Hematopoietic multipotent progenitor cell treated with erythropoietin and hydrocortisone succinate and interleukin-3 and kit ligand, for 8 days (in vitro differentiated cells): ENCODE measurements around the gene NKAIN2.
"Not testable (repeated sequence)": the region's sequence is repeated elsewhere in the genome, so short reads cannot be mapped to it uniquely, and the experiment has no call there.

Experiments
- DNase-seq: peaks from one replicate; pipeline ENCODE4 v3.0.0-alpha.2; 2015

The NKAIN2 gene

GRCh38 chr6:124723671-124724070 is 920.0 kb downstream of the NKAIN2 start:
- no peak for DNase-seq

DNA sequence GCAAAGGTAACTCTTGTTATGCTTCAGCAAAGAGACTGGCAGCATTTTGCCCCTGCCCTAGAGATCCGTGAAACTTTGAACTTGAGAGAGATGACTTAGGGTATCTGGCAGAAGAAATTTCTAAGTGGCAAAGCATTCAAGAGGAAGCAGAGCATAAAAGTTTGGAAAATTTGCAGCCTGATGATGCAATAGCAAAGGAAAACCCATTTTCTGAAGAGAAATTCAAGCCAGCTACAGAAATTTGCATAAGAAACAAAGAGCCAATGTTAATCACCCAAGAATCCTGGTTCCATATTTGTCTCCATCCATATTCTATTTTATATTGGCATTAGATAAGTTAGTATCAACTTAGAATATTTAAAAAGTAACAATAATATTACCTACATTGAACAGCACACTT is 934.1 kb downstream of the NKAIN2 start:
- DNase-seq, result not testable (repeated sequence)

DNA sequence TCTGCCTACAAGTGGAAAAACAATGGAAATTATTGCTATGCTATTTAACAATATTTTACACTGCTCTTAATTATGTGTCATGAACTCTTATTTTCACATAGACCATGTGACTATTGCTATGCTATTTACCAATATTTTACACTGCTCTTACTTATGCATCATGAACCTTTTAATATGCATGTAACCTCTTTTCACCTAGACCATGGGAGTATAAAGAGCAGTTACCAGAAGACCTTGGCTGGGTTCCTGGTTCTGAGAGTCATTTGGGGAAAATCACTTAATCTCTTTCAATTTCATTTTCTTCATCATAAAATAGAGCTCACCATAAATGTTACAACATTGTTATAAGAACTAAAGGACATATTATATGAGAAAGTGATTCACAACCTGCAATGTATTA is 934.8 kb downstream of the NKAIN2 start:
- DNase-seq, result no peak

GRCh38 chr6:124741341-124741740 is 937.7 kb downstream of the NKAIN2 start:
- no peak for DNase-seq

- DNase-seq, result no peak
Measured at GRCh38 chr6:124742971-124743370, 939.3 kb downstream of the NKAIN2 start.

DNA sequence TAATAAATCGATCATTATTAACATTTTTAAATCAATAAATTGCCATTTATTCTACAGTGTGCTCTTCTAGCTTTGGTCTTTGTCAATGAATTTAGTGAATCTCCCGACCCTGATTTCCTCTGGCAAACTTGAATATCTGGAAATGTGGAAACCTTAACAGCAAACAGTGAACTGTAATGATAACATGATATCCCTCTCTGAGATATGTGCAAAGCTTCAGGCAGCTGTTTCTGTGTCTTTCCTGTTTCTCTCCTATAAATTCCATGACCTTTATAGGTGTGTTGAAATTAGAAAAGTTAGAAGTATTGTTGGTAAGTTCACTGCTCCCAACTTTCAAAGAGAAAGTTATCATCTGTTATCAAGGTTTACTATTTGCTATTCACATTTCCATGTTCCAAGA is 939.8 kb downstream of the NKAIN2 start:
- no peak for DNase-seq

- no peak for DNase-seq
Measured at GRCh38 chr6:124747349-124747748, 943.7 kb downstream of the NKAIN2 start.

DNA sequence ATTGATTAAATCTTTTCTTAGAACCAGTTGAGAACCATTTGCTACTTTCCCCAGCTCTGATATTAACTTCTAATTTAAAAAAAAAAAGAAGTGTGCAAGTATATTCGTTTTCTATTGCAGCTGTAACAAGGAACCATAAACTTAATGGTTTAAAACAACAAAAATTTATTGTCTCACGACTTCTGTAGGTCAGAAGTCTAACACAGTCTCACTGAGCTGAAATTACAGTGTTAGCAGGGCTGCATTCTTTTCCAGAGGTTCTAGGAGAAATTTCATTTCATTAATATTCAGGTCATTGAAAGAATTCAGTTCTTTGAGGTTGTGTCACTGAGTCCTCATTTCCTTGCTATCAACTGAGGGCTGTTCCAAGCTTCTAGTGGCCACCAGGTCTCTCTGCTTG is 945.1 kb downstream of the NKAIN2 start:
- no peak for DNase-seq

DNA sequence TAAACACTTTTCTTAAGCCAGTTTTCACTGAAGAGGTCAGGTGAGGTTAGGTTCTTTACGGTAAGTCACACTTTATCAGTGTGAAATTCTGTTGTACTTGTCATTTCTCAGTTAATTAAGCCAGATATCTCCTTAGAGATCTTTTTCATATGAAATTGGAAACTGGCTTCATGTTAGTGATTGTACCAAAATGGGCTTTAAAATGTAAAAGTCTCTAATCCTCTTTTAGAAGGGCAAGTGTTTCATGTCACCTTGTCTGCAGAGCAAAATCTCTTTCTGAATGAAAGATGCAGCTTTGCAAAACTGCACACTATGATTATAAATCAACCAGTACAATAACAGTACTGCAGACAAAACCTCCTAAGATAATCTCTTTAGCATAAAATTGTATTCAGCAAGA is 949.3 kb downstream of the NKAIN2 start:
- DNase-seq, result no peak

- no peak for DNase-seq
Measured at GRCh38 chr6:124753562-124754105, 950.0 kb downstream of the NKAIN2 start.

DNA sequence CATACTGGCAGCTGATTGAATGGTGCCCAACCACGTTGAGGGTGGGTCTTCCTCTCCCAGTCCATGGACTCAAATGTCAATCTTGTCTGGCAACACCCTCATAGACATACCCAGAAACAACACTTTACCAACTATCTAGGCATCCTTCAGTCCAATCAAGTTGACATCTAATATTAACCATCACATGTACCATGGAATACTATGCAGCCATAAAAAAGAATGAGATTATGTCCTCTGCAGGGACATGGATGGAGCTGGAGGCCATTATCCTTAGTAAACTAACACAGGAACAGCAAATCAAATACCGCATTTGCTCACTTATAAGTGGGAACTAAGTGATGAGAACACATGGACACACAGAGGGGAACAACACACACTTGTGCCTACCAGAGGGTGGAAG is 951.7 kb downstream of the NKAIN2 start:
- no peak for DNase-seq

- DNase-seq, result no peak
Measured at GRCh38 chr6:124757560-124757959, 953.9 kb downstream of the NKAIN2 start.

GRCh38 chr6:124758663-124759062 is 955.0 kb downstream of the NKAIN2 start:
- DNase-seq, result no peak

GRCh38 chr6:124765280-124765679 is 961.6 kb downstream of the NKAIN2 start:
- peak; percentile 69 for DNase-seq

- DNase-seq, result no peak
Measured at GRCh38 chr6:124768224-124768623, 964.6 kb downstream of the NKAIN2 start.

DNA sequence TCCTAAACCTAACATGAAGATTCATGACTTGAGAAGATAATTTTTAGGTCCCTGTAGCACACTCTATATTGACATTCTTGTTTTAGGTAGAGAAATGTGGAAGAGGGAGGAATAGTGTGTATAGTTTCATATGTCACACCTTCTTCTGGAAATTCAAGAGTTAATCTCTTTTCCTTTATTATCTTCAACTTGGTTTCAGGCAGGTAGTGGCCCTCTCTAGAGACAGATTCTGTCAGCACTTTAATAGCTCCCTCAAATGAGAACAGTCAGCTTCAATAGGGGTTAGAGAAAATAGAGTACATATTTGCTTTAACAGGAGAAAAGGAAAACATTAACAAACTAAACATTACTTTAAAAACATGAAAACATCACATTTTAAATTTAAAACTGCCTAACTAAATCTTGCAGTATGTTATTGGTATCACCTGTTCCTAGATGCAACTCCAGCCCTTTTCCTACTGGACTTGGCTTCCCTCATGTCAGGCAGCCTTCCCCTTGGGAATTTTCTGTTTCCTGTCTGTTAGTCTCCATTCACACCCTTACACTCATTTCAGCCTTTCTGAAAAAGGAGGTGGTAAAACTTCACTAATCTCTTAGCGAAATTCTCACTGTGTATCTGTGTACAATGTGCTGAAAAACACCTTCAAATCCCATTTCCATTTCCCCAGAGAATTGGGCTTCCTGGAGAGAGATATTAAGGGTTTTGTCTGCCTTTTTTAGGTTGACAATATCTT is 966.3 kb downstream of the NKAIN2 start:
- DNase-seq, result no peak

DNA sequence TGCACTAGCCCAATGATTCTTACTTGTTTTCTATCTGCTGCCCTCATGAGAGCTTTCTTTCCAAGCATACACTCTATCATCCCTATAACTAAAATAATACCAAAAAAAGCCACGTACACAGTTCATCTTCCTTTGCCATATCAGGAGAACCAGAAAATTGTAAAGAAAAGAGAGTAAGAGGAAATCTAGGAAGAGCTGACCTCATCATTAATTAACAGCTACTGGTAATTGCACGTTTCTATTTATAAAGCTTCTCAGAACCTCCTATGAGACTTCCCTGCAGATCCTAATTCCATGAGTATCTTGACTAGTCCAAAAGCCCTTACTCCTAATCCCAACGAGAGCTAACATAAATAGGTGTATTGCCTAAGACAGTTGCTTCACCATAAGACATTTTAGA is 967.1 kb downstream of the NKAIN2 start:
- DNase-seq, result no peak

DNA sequence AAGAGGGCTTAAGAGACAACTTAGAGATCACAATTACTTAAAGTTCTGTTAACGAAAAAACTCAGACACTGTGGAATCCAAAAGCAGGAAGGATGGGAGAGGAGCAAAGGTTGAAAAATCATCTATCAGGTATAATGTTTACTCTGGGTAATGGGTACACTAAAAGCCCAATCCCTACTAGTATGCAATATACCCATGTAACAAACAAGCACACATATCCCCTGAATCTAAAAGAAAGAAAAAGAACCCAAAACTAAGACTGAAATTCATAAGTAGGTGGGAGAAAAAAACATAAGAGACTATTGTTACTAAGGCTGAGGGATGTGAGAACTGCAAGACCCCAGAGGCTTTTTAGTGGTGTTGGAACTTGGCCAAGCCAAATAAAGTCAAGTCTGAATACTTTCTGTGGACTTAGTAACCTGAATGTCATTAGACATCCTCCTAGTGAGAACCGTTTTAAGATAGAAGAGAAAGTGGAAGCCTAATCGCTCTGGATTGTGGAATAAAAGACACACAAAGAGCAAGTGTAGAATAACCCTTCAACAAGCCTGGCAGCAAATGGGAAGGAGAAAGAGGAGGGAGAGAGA is 969.2 kb downstream of the NKAIN2 start:
- no peak for DNase-seq

DNA sequence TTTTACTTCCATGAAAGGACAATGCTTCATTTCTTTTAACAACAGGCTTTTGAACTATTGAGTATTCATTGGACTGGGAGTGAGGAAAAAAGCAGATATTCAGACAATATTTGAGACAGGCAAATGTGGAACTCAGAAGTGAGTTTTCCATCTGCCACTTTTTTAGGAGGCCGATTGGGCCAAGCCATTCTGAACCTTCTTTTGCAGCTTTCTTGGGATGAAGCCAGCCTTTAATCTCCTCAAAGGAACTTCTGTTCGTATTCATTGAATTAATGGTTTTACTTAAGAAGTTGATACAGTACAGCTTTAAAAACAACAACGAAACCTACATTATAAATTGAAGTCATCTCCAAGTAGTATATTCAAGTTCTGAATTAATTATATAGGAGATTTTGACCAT is 971.5 kb downstream of the NKAIN2 start:
- DNase-seq, result no peak

DNA sequence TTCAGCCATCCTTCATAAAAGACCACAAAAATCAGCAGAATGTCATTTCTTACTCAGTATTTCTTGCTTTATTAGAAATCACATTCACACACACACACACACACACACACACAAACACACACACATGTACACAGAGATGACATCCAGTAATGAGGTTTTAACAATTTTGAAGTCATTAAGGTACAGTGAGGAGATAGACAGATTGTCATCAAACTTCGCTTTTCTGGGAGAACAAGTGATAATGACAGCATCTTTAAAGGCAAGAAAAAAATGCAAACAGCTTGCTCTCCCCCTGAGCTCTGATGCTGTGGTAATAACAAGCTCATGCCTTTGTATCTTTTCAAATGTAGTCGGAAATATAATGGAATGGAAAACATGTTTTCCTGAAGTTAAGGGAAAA is 974.2 kb downstream of the NKAIN2 start:
- no peak for DNase-seq

DNA sequence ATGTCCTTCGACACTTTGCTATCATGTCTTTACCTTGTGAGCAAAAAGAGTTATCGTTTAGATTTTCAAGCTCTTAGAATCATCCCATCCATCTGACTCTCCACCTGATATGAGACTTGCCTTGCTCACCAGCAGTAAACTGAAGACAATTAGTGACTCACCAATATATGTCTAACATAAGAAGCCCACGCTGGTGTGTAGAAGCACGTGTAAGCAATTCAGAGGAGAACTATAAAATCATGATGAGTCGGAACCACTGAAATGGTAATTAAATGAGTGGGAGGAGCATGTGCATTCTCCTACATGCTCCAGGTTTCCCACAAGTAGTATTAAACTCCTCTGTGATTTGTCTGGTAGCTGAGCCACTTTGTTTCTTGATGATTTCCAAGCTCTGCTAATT is 977.0 kb downstream of the NKAIN2 start:
- no peak for DNase-seq

- DNase-seq, result no peak
Measured at GRCh38 chr6:124783344-124783743, 979.7 kb downstream of the NKAIN2 start.

GRCh38 chr6:124791156-124791555 is 987.5 kb downstream of the NKAIN2 start:
- DNase-seq, result no peak

DNA sequence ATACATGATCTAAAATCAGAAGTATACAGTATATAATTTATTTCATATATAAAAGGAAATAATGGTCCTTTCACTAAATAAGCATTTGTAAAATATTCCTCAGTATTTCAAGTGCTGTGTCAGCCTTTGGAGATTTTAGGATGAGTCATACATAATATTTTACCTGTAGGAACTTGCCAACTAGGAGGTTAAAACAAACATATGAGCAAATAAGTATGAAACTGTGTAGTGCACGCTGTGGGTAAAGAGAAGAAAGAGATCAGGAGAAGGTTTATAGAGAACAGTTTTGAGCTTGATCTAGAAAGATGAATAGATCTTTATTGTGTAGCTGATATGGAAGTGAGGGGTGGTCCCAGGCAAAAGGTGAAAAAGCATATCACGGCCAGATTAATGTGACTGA is 988.7 kb downstream of the NKAIN2 start:
- DNase-seq, result no peak

- no peak for DNase-seq
Measured at GRCh38 chr6:124793398-124793797, 989.7 kb downstream of the NKAIN2 start.
